Neuron (in vitro differentiated cells): ENCODE measurements around the gene PSMD11.

ENCODE experiments used
- H2AFZ ChIP-seq: one replicate; pipeline ENCODE4 v1.6.1; 2013; ENCODE audit warnings: low read depth, mild to moderate bottlenecking, inconsistent platforms, low read length, moderate library complexity
- H3K27me3 ChIP-seq: one replicate; pipeline ENCODE4 v1.6.1; 2013; ENCODE audit warnings: low read length; ENCODE audit not compliant: insufficient read depth
- H3K36me3 ChIP-seq: one replicate; pipeline ENCODE4 v1.6.1; 2013; ENCODE audit warnings: low read length; ENCODE audit not compliant: insufficient read depth
- H3K4me1 ChIP-seq: one replicate; pipeline ENCODE4 v1.6.1; 2013; ENCODE audit warnings: low read length; ENCODE audit not compliant: insufficient read depth
- H3K4me3 ChIP-seq: 2 replicates; pipeline ENCODE4 v1.5.1; 2013; ENCODE audit warnings: mild to moderate bottlenecking, low read length, moderate library complexity
- H3K9me3 ChIP-seq: one replicate; pipeline ENCODE4 v1.6.1; 2013; ENCODE audit warnings: low read length

The PSMD11 gene

GRCh38 chr17:32487473-32488176, 43.3 kb downstream of the PSMD11 start:
- Histone ChIP-seq H3K4me3 (peak overlapping the region; percentile 50), H3K9me3 (no peaks in the 10 kb centered on the region), H3K27me3 (no peaks in the 10 kb centered on the region), H3K36me3 (peaks cover 28% of the 10 kb centered on the region), H2AFZ (peak overlapping the region; percentile 30), H3K4me1 (peaks cover 44% of the 10 kb centered on the region)

DNA sequence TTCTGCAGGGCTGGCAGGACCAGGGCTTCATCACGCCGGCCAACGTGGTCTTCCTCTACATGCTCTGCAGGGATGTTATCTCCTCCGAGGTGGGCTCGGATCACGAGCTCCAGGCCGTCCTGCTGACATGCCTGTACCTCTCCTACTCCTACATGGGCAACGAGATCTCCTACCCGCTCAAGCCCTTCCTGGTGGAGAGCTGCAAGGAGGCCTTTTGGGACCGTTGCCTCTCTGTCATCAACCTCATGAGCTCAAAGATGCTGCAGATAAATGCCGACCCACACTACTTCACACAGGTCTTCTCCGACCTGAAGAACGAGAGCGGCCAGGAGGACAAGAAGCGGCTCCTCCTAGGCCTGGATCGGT, 43.9 kb downstream of the PSMD11 start:
- Histone ChIP-seq H3K9me3 (no peaks in the 10 kb centered on the region), H3K4me3 (peak overlapping the region; percentile 50), H3K4me1 (peaks cover 43% of the 10 kb centered on the region), H3K36me3 (peaks cover 28% of the 10 kb centered on the region), H2AFZ (no peak overlapping the region), H3K27me3 (no peaks in the 10 kb centered on the region)

GRCh38 chr17:32488604-32489180, 44.4 kb downstream of the PSMD11 start:
- Histone ChIP-seq H3K27me3 (no peaks in the 10 kb centered on the region), H3K4me3 (no peak overlapping the region), H3K4me1 (peaks cover 39% of the 10 kb centered on the region), H3K36me3 (peaks cover 28% of the 10 kb centered on the region), H2AFZ (no peak overlapping the region), H3K9me3 (no peaks in the 10 kb centered on the region)

GRCh38 chr17:32489320-32490100, 45.2 kb downstream of the PSMD11 start:
- Histone ChIP-seq H3K4me1 (peaks cover 33% of the 10 kb centered on the region), H3K9me3 (no peaks in the 10 kb centered on the region), H3K4me3 (no peak overlapping the region), H3K36me3 (peaks cover 28% of the 10 kb centered on the region), H3K27me3 (no peaks in the 10 kb centered on the region), H2AFZ (no peak overlapping the region)

GRCh38 chr17:32490101-32490482, 45.8 kb downstream of the PSMD11 start:
- no peaks in the 10 kb centered on the region for H3K9me3 ChIP-seq
- H3K4me3 ChIP-seq = no peak overlapping the region
- peaks cover 28% of the 10 kb centered on the region for H3K36me3 ChIP-seq
- no peak overlapping the region for H2AFZ ChIP-seq
- H3K4me1 ChIP-seq = peaks cover 33% of the 10 kb centered on the region
- no peaks in the 10 kb centered on the region for H3K27me3 ChIP-seq

- no peak overlapping the region for H3K4me3 ChIP-seq
- no peak overlapping the region for H2AFZ ChIP-seq
- H3K9me3 ChIP-seq = no peaks in the 10 kb centered on the region
- H3K4me1 ChIP-seq = peaks cover 30% of the 10 kb centered on the region
- H3K27me3 ChIP-seq = no peaks in the 10 kb centered on the region
- H3K36me3 ChIP-seq = peaks cover 28% of the 10 kb centered on the region
Measured at GRCh38 chr17:32491371-32492263, 47.3 kb downstream of the PSMD11 start.

DNA sequence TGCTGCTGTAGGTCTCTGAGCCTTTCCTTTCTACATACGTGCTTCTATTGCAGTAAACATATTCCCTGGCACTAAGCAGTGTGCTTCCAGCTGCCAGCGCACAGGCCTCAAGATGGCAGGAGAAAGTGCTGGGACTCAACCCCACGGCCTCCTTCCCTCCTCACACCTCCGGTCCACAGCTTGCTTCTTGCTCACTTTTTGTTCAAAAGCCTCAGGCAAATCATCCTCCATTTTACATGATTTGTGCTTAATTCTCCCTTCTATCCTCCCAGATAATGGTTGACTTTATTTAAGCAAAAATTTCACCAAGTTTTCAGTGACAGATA, 47.9 kb downstream of the PSMD11 start:
- no peaks in the 10 kb centered on the region for H3K27me3 ChIP-seq
- peaks cover 30% of the 10 kb centered on the region for H3K4me1 ChIP-seq
- peaks cover 28% of the 10 kb centered on the region for H3K36me3 ChIP-seq
- no peak overlapping the region for H3K4me3 ChIP-seq
- H3K9me3 ChIP-seq = no peaks in the 10 kb centered on the region
- no peak overlapping the region for H2AFZ ChIP-seq

DNA sequence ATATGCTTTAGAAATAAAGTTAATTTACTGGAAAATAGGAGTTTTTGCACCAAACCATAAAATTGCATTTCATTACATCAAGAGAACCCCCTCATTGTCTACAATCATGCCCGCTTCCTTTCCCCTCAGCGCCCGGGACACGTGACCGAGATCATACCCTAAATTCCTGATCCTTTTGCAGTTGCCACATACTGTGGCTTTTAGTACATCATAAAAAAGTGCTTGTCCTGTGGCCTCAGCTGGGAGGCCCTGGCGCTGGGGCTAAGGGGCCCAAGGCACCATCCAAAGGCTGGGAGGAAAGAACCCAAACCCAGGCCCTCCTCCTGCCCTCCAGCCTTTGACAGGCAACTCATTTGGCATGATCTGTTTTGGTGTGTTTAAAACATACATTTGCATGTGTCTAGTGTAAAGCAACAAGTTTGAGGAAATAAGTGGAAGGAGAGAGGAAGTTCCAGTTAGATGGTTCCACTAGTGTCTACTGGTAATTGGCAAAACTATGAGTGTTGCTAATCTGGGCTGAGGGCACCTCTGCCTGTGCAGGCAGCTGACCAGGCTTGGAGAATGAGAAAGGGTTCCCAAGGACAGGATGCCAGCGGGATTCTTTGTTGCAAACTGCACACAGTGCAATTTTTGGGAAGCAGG, 48.5 kb downstream of the PSMD11 start:
- Histone ChIP-seq H3K27me3 (no peaks in the 10 kb centered on the region), H2AFZ (no peak overlapping the region), H3K36me3 (peaks cover 28% of the 10 kb centered on the region), H3K4me3 (no peak overlapping the region), H3K9me3 (no peaks in the 10 kb centered on the region), H3K4me1 (peaks cover 27% of the 10 kb centered on the region)

DNA sequence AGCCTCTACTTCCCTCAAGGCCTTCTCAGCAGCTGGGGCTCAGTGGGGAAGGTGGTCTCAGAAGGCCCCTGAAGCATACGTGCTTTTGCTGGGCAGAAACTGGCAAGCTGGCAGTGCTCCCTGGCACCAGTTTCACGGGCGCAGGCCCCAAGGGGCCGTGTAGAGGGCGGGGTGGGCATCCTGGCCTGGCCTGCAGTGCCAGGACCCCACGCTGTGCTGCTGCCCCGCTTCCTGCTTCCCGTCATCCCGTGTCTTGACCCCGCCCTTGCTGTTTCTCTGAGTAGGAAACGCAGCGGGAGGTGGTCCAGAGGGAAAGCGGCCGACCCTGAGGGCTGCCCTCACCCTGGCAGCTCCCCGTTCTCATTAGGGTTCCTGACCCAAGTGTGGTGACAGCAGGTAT, 49.3 kb downstream of the PSMD11 start:
- Histone ChIP-seq H3K27me3 (no peaks in the 10 kb centered on the region), H3K4me1 (peaks cover 20% of the 10 kb centered on the region), H3K36me3 (peaks cover 21% of the 10 kb centered on the region), H2AFZ (no peak overlapping the region), H3K4me3 (no peak overlapping the region), H3K9me3 (no peaks in the 10 kb centered on the region)

GRCh38 chr17:32493976-32494513, 49.7 kb downstream of the PSMD11 start:
- Histone ChIP-seq H3K36me3 (peaks cover 16% of the 10 kb centered on the region), H3K27me3 (no peaks in the 10 kb centered on the region), H3K9me3 (no peaks in the 10 kb centered on the region), H3K4me1 (peaks cover 15% of the 10 kb centered on the region), H2AFZ (no peak overlapping the region), H3K4me3 (no peak overlapping the region)

DNA sequence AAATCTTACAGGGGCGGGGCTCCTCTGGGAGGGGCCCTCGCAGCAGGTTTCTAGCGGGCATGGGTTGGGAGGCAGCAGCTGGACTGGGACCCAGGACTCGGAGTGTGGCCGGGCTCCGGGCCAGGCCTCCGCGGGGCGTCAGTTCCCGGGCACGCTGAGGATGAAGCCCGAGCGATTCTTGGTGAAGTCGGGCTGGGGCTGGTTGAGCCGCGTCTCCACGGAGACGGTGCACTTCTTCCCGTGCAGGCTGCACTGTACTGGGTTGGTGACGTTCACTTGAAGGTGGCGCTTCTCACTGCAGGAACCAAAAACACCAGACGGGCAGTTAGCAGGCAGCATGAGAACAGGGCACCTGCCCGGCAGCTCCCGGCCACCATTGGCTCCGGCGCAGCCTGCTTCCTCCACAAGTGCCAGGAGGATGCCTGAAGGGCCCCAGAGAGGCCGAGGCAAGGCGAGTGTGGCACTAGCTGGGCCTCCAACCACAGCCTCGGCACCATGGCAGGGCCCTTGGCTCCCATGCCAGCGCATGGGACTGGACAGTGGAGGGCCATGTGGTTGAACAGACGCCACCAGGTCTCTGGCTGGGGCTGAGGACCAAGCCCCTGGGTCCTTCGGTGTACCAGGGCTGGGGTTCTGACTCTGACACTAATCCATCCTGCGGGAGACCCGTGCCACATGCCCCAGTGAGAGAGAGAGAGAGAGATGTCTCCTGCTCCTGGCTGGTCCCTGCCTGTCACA, 50.5 kb downstream of the PSMD11 start:
- Histone ChIP-seq H3K4me3 (no peak overlapping the region), H3K9me3 (no peaks in the 10 kb centered on the region), H2AFZ (no peak overlapping the region), H3K36me3 (peaks cover 8% of the 10 kb centered on the region), H3K27me3 (no peaks in the 10 kb centered on the region), H3K4me1 (peaks cover 8% of the 10 kb centered on the region)
